ENCODE results near the gene SPAG6.

Gene SPAG6

DNA sequence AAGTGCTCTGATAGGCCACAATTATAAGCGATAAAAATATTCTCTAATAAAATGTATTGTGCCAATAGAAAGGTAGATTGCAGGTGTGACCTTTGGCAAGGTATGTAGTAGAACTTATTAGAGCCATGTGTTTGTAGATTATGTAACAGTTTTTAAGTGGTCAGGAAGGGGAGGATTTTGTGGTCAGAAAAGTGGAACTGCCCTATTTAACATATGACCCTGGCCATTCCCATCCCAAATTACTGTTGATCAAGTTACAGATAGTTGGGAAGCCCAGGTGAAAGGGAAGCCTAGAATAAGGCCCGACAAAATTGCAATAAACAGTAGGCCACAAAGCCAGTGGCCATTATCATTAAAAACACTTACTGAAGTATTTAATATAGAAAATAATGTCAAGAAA is 89.2 kb downstream of the SPAG6 start:
- H3K4me3 ChIP-seq (replicated peaks; ENCODE audit: insufficient read depth, low read length): no peak overlapping the region
- DNase-seq (ENCODE audit: low read depth in 1 of 2, low spot score in 1 of 2): no peak
- no peak overlapping the region for H3K27ac ChIP-seq (replicated peaks)
- no peaks in the 10 kb centered on the region for H3K27me3 ChIP-seq (ENCODE audit: insufficient read depth, poor library complexity, severe bottlenecking)
- TF ChIP-seq SPI1 (IDR thresholded peaks at IDR 0.05; ENCODE audit: borderline replicate concordance, low read depth) (no peak), POLR2AphosphoS5 (IDR thresholded peaks at IDR 0.05; ENCODE audit: low read depth) (no peak), CTCF (IDR thresholded peaks at IDR 0.05; ENCODE audit: insufficient read depth, low read length) (no peak), GABPA (IDR thresholded peaks at IDR 0.05; ENCODE audit: low read depth) (no peak)
- TF ChIP-seq, protein P1, sequence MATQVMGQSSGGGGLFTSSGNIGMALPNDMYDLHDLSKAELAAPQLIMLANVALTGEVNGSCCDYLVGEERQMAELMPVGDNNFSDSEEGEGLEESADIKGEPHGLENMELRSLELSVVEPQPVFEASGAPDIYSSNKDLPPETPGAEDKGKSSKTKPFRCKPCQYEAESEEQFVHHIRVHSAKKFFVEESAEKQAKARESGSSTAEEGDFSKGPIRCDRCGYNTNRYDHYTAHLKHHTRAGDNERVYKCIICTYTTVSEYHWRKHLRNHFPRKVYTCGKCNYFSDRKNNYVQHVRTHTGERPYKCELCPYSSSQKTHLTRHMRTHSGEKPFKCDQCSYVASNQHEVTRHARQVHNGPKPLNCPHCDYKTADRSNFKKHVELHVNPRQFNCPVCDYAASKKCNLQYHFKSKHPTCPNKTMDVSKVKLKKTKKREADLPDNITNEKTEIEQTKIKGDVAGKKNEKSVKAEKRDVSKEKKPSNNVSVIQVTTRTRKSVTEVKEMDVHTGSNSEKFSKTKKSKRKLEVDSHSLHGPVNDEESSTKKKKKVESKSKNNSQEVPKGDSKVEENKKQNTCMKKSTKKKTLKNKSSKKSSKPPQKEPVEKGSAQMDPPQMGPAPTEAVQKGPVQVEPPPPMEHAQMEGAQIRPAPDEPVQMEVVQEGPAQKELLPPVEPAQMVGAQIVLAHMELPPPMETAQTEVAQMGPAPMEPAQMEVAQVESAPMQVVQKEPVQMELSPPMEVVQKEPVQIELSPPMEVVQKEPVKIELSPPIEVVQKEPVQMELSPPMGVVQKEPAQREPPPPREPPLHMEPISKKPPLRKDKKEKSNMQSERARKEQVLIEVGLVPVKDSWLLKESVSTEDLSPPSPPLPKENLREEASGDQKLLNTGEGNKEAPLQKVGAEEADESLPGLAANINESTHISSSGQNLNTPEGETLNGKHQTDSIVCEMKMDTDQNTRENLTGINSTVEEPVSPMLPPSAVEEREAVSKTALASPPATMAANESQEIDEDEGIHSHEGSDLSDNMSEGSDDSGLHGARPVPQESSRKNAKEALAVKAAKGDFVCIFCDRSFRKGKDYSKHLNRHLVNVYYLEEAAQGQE (IDR thresholded peaks at IDR 0.05; ENCODE audit: insufficient replicate concordance, low read depth): no peak

DNA sequence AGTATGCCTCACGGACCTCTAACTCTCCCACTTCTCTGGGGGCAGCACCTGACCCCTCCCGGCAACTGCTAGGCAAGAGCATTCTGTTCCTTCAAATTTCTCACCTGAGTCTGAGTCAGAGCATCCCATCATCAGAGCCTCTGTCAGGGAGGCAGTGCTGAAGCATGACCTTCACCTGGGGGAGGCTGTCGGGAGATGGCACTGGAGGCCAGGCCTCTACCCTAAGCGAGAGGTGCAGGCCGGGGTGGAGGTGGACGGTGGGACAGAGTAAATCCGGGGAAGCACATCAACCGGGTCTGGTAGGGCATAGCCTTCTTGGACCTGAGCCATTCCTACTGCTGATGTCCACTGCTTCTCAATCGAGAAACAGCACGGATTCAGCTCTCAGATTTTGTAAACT is 90.4 kb downstream of the SPAG6 start:
- Histone ChIP-seq H3K27me3 (ENCODE audit: insufficient read depth, poor library complexity, severe bottlenecking) (no peaks in the 10 kb centered on the region), H3K4me3 (replicated peaks; ENCODE audit: insufficient read depth, low read length) (no peak overlapping the region), H3K27ac (replicated peaks) (no peak overlapping the region)
- no peak for DNase-seq (ENCODE audit: low read depth in 1 of 2, low spot score in 1 of 2)
- TF ChIP-seq CTCF (IDR thresholded peaks at IDR 0.05; ENCODE audit: insufficient read depth, low read length): no peak
- no peak for TF ChIP-seq SPI1 (IDR thresholded peaks at IDR 0.05; ENCODE audit: borderline replicate concordance, low read depth)
- TF ChIP-seq POLR2AphosphoS5 (IDR thresholded peaks at IDR 0.05; ENCODE audit: low read depth): no peak
- TF ChIP-seq, protein P1 (IDR thresholded peaks at IDR 0.05; ENCODE audit: insufficient replicate concordance, low read depth): no peak
- no peak for TF ChIP-seq GABPA (IDR thresholded peaks at IDR 0.05; ENCODE audit: low read depth)

GRCh38 chr10:22436526-22436892 is 91.2 kb downstream of the SPAG6 start:
- H3K27ac ChIP-seq (replicated peaks): peak overlapping the region; percentile 57
- peak overlapping the region; percentile 53 for H3K4me3 ChIP-seq (replicated peaks; ENCODE audit: insufficient read depth, low read length)
- TF ChIP-seq POLR2AphosphoS5 (IDR thresholded peaks at IDR 0.05; ENCODE audit: low read depth) (no peak), CTCF (IDR thresholded peaks at IDR 0.05; ENCODE audit: insufficient read depth, low read length) (no peak), SPI1 (IDR thresholded peaks at IDR 0.05; ENCODE audit: borderline replicate concordance, low read depth) (no peak), GABPA (IDR thresholded peaks at IDR 0.05; ENCODE audit: low read depth) (no peak)
- TF ChIP-seq, protein P1 (IDR thresholded peaks at IDR 0.05; ENCODE audit: insufficient replicate concordance, low read depth): no peak
- no peak for DNase-seq (ENCODE audit: low read depth in 1 of 2, low spot score in 1 of 2)
- H3K27me3 ChIP-seq (ENCODE audit: insufficient read depth, poor library complexity, severe bottlenecking): no peaks in the 10 kb centered on the region

Measured in HL-60 (cell line).